Suprapubic skin (tissue), 4 donors: ENCODE measurements around the gene C4B.
"Not testable (repeated sequence)": the region's sequence is repeated elsewhere in the genome, so short reads cannot be mapped to it uniquely, and the experiment has no call there.

Experiments
- CTCF ChIP-seq, 2 donors: fragments of 200-600 bp in 1 of 2; fragments of 450-650 bp in 1 of 2; sonication (generic) in 1 of 2; IDR thresholded peaks; one replicate each; pipeline ENCODE4 v1.5.1; 2016 to 2019; ENCODE audit warnings: antibody characterized with exemption in 2 of 2, mild to moderate bottlenecking in 1 of 2, moderate library complexity in 1 of 2
- EP300 ChIP-seq: sonication (generic); formaldehyde crosslinking; IDR thresholded peaks from one replicate; pipeline ENCODE4 v1.6.1; 2017; ENCODE audit warnings: antibody characterized with exemption
- POLR2A ChIP-seq, 2 donors: fragments of 450-650 bp; IDR thresholded peaks; one replicate each; pipeline ENCODE4 v1.6.1; 2017; ENCODE audit warnings: antibody characterized with exemption in 2 of 2, mild to moderate bottlenecking in 2 of 2, moderate library complexity in 2 of 2
- POLR2AphosphoS5 ChIP-seq, 3 donors: sonication (generic); formaldehyde crosslinking; IDR thresholded peaks; one replicate each; pipeline ENCODE4 v1.6.1; 2017; ENCODE audit warnings: antibody characterized with exemption in 3 of 3

DNA sequence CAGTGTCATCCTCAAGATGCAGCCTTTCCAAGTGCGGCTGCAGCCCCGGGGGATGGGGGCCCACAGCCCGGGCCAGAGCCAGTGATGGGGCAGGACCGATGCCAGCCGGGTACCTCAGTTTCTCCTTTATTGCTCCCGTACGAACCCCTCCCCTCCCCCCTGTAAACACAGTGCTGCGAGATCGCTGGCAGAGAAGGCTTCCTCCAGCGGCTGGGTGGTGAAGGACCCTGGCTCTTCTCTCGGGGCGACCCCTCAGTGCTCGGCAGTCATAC, 26.4 kb downstream of the C4B start:
- not testable (repeated sequence) for TF ChIP-seq CTCF (IDR thresholded peaks at IDR 0.05); EP300; POLR2AphosphoS5 (IDR thresholded peaks at IDR 0.05); POLR2A (IDR thresholded peaks at IDR 0.05)
